Sigmoid colon (tissue), 7 donors: Measurements from ENCODE around the gene SPAG16. TPM values are rescaled to one million over a fixed set of nuclear protein-coding genes. Genes with fewer than 3 reads are reported as not detected.

Experiments
- DNase-seq: peaks from one replicate; pipeline ENCODE4 v3.0.0-alpha.2; 2019
- H3K27ac ChIP-seq, 4 donors: fragments of 200-600 bp; sonication (generic); one replicate each; pipeline ENCODE4 v1.5.1; 2016 to 2019; ENCODE audit warnings: mild to moderate bottlenecking in 1 of 4
- H3K27me3 ChIP-seq, 3 donors: fragments of 200-600 bp; sonication (generic); one replicate each; pipeline ENCODE4 v1.5.1; 2019; ENCODE audit warnings: mild to moderate bottlenecking in 1 of 3
- H3K36me3 ChIP-seq, 4 donors: fragments of 200-600 bp; sonication (generic); one replicate each; pipeline ENCODE4 v1.5.1; 2016 to 2019
- H3K4me1 ChIP-seq, 4 donors: fragments of 200-600 bp; sonication (generic); one replicate each; pipeline ENCODE4 v1.5.1; 2017 to 2019
- H3K4me3 ChIP-seq, 4 donors: fragments of 200-600 bp; sonication (generic); one replicate each; pipeline ENCODE4 v1.5.1; 2017 to 2019; ENCODE audit warnings: mild to moderate bottlenecking in 2 of 4, moderate library complexity in 1 of 4
- H3K9me3 ChIP-seq, 4 donors: fragments of 200-600 bp in 3 of 4; sonication (generic) in 3 of 4; one replicate each; pipeline versions ENCODE4 v1.5.1 to v1.6.1; 2013 to 2019
- EP300 ChIP-seq, 4 donors: sonication (generic); formaldehyde crosslinking; IDR thresholded peaks; one replicate each; pipeline ENCODE4 v1.6.1; 2017; ENCODE audit warnings: antibody characterized with exemption in 4 of 4
- POLR2A ChIP-seq, 2 donors: fragments of 450-650 bp; IDR thresholded peaks; one replicate each; pipeline ENCODE4 v1.6.1; 2016; ENCODE audit warnings: antibody characterized with exemption in 2 of 2, mild to moderate bottlenecking in 2 of 2, moderate library complexity in 2 of 2
- POLR2AphosphoS5 ChIP-seq, 4 donors: sonication (generic); formaldehyde crosslinking; IDR thresholded peaks; one replicate each; pipeline ENCODE4 v1.6.1; 2017; ENCODE audit warnings: antibody characterized with exemption in 4 of 4
- WGBS, 2 donors: extraction: QIAGEN DNeasy Blood & Tissue Kit; methylation state at CpG; one replicate each; pipeline ENCODE4 v1.1.7; 2013; 5-methylcytosine and 5-hydroxymethylcytosine counted together
- intact Hi-C: fragments of 100-400 bp; cut with DNase I; formaldehyde crosslinking; loops from one replicate; pipeline ENCODE4 v1.15.1; 2023
- polyA plus RNA-seq, 3 donors: library from polyadenylated mRNA; stranded (reverse); fragments of 200-250 nt; gene quantifications; one replicate each; pipeline ENCODE4 v1.2.3, GENCODE V29; 2013
- total RNA-seq, 4 donors: library from RNA; depleted of rRNA; stranded (reverse); fragments of >200 nt; gene quantifications; one replicate each; pipeline ENCODE4 v1.1.0, GENCODE V29; 2016
- TF ChIP-seq, protein P1 (sequence below), 4 experiments: fragments of 450-650 bp in 3 of 4; fragments of 200-600 bp in 1 of 4; IDR thresholded peaks; one replicate each; pipeline ENCODE4 v1.5.1; 2016 to 2019; ENCODE audit warnings: antibody characterized with exemption in 4 of 4, mild to moderate bottlenecking in 3 of 4, moderate library complexity in 2 of 4
- donor health status: healthy with polysubstance abuse.
- donor health status: Bipolar disorder and iron deficiency.
- donor health status: healthy.

SPAG16 gene
- total and polyA plus RNA-seq, 7 donors: 13.1 to 70.3 (median 36.0) TPM

DNA sequence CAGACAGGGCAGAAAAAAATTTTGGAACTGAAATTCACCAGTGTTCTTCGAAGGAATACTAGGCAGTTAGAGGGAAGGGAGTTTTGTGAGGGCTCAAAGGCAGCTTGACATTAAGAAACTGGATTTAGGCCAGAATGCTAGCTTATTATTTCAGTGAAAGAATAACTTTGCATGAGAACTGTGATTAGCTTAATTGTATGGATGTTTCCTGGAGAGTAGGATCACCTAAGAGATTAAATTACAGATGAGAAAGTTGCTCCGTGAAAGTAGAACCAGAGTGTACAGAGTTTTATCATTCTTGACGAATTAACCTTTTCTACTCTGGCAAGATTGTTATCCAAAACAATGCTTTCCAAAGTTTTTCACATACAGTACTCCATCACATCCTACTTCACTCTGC, 6.2 kb downstream of the SPAG16 start:
- 85 to 87% methylated on average over 3 of the region's 3 CpGs for whole genome bisulfite sequencing, 2 donors
- TF ChIP-seq, protein P1, sequence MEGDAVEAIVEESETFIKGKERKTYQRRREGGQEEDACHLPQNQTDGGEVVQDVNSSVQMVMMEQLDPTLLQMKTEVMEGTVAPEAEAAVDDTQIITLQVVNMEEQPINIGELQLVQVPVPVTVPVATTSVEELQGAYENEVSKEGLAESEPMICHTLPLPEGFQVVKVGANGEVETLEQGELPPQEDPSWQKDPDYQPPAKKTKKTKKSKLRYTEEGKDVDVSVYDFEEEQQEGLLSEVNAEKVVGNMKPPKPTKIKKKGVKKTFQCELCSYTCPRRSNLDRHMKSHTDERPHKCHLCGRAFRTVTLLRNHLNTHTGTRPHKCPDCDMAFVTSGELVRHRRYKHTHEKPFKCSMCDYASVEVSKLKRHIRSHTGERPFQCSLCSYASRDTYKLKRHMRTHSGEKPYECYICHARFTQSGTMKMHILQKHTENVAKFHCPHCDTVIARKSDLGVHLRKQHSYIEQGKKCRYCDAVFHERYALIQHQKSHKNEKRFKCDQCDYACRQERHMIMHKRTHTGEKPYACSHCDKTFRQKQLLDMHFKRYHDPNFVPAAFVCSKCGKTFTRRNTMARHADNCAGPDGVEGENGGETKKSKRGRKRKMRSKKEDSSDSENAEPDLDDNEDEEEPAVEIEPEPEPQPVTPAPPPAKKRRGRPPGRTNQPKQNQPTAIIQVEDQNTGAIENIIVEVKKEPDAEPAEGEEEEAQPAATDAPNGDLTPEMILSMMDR (IDR thresholded peaks at IDR 0.05): no peak
- TF ChIP-seq POLR2A (IDR thresholded peaks at IDR 0.05) (no peak), POLR2AphosphoS5 (IDR thresholded peaks at IDR 0.05) (no peak), EP300 (IDR thresholded peaks at IDR 0.05) (no peak)
- Histone ChIP-seq H3K27ac (no peak overlapping the region), H3K9me3 (no peaks in the 10 kb centered on the region), H3K27me3 (no peaks in the 10 kb centered on the region), H3K4me1 (peaks cover 0 to 8% (median 3%) of the 10 kb centered on the region in 4 donors), H3K36me3 (no peaks in the 10 kb centered on the region), H3K4me3 (no peak overlapping the region)
- intact Hi-C loops: no loop called here
- DNase-seq: no peak

DNA sequence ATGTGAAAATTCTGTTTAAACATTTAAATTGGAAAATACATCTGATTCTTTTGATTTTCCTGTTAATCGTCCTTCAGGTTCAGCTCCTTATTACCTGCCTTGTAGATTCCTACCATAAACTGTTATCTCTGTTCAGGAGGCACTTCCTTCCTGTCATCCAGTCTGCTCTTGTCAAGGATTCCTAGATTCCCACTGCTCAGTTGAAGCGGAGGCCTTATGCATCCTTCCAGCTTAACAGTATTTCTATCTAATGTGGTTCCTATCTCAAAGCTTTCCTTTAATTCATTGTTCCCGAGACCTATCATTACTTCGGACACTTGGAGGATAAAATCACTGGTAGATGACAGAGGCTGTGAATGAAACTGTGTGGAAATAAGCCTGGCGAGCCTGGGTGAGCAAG, 12.0 kb downstream of the SPAG16 start:
- TF ChIP-seq EP300 (IDR thresholded peaks at IDR 0.05) (no peak), POLR2A (IDR thresholded peaks at IDR 0.05) (no peak), POLR2AphosphoS5 (IDR thresholded peaks at IDR 0.05) (no peak)
- TF ChIP-seq, protein P1 (IDR thresholded peaks at IDR 0.05): no peak
- Histone ChIP-seq H3K27me3 (no peaks in the 10 kb centered on the region), H3K9me3 (no peaks in the 10 kb centered on the region), H3K27ac (no peak overlapping the region), H3K4me3 (no peak overlapping the region), H3K4me1 (no peaks in the 10 kb centered on the region), H3K36me3 (peaks cover 0 to 21% (median 4%) of the 10 kb centered on the region in 4 donors)
- DNase-seq: no peak
- intact Hi-C loops: no loop called here
- WGBS, 2 donors: 91 to 93% methylated on average over 5 of the region's 5 CpGs

DNA sequence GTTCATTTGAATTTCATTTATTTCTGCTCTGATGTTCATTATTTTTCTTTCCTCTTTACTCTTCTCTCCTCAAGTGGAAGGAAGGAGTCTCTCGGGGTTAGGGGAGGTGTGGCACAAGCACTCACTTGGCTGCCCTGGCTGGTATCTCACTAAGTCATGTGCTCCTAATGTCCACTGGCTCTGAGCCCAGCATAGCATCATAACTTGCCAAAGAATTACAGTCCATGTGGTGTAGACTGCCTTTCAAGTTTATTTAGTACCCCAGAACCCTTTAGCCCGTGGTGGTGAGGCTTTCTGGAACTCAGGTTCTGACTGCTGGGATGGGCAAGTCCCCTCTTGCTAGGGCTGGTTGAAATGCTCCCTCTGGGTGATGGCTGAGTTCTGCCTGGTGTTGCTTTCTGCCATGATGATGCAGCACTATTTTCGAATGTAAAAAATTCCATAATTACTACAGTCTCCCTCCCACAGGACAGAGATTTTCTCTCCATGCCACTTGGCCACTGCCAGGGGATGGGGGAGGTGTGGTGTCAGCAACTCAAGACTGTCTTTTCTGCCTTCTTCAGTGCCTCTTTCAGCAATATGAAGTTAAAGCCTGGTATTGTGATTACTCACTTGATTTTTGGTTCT, 22.2 kb downstream of the SPAG16 start:
- Histone ChIP-seq H3K9me3 (peaks cover 0 to 17% (median 7%) of the 10 kb centered on the region in 4 donors), H3K36me3 (peaks cover 0 to 55% (median 11%) of the 10 kb centered on the region in 4 donors), H3K27ac (no peak overlapping the region), H3K27me3 (no peaks in the 10 kb centered on the region), H3K4me3 (no peak overlapping the region), H3K4me1 (peaks cover 0 to 5% (median 2%) of the 10 kb centered on the region in 4 donors)
- DNase-seq: no peak
- TF ChIP-seq POLR2AphosphoS5 (IDR thresholded peaks at IDR 0.05) (no peak), POLR2A (IDR thresholded peaks at IDR 0.05) (no peak), EP300 (IDR thresholded peaks at IDR 0.05) (no peak)
- TF ChIP-seq, protein P1 (IDR thresholded peaks at IDR 0.05): no peak
- 49 to 82% methylated on average over 3 of the region's 3 CpGs for WGBS, 2 donors
- intact Hi-C loops: no loop called here

DNA sequence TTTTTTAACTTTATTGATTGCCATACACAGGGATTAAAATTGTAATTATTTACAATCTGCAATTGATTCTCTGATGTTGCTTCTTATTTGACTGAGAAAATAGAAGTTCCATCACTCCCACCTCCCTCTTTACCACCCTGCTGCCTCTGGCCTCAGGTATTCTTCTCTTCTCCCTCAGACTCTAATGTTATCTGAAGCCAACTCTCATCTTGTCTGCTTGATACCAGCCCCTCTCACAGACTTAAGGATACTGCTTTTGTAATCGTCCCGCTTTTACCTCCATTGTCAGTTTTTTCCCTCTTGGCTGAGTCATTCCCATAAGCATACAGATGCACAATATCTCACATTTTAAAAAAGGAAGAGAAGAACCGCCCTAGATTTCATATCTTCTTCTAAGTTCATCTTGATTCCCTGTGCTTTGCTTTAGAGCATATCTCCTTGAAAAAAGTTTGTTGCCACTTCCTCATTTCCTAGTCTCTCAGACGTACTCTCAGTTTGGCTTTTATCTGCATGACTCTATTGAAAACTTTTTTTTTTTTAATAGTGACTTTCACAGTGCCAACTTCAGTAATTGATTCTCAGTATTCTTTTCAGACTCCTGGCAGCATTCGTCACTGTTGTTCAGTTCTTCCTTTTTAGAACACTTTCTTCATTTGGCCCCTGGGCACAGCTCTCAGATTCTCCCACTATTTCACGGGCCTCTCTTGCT, 31.1 kb downstream of the SPAG16 start:
- H3K4me3 ChIP-seq: no peak overlapping the region
- H3K4me1 ChIP-seq: no peaks in the 10 kb centered on the region
- DNase-seq: no peak
- H3K9me3 ChIP-seq: no peaks in the 10 kb centered on the region
- 83 to 92% methylated on average over 6 of the region's 6 CpGs for WGBS, 2 donors
- intact Hi-C loops: no loop called here
- TF ChIP-seq POLR2A (IDR thresholded peaks at IDR 0.05): no peak
- TF ChIP-seq, protein P1 (IDR thresholded peaks at IDR 0.05): no peak
- TF ChIP-seq EP300 (IDR thresholded peaks at IDR 0.05): no peak
- no peak for TF ChIP-seq POLR2AphosphoS5 (IDR thresholded peaks at IDR 0.05)
- H3K36me3 ChIP-seq: peaks cover 0 to 26% (median 4%) of the 10 kb centered on the region in 4 donors
- H3K27ac ChIP-seq: no peak overlapping the region
- H3K27me3 ChIP-seq: no peaks in the 10 kb centered on the region
